Measurements from ENCODE around the gene MPRIP. TPM values are rescaled to one million over a fixed set of nuclear protein-coding genes. Genes with fewer than 3 reads are reported as not detected.

MPRIP gene
- total RNA-seq, 1 experiment from 2014 or later: 86.2 TPM

DNA sequence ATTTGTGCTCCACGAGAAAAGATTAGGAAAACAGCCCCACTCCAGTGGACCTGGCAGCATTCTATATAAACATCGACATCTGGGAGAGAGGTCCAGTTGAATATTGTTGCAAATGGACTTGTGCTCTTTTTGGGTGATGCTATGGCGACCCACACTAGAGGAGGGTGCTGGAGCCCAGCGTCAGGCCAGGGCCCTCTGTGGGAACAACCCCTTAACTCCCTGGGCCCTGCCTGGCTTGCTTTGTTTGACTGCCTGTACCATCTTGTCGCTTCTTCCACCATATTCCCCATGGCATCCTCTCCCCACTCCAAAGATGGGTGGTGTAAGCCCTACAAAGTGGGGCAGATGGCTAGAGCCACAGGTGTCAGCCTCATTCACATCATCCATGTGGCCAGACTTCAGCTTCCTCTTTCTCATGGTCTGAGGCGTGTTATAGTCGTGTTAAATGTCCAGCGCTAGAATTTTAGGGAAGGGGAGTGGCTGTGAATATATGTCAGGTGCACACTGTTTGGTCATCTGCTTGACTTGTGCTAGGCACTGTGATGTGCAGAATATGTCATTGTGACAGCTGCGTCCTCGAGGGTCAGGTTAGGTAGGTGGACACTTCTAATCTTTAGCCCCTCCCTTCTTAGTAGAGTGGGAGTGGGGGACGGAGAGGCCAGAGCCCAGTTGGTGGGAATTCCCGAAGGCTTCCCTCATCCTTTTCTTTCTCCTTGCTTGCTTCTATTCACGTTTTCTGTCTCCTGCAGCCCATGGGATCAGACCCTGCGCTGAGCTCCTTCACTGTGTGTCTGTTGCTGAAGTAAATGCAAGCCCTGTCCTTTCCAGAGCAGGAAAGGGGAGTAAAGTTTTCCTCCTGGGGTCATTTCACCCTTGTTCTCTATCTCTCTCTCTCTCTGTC, 49.8 kb downstream of the MPRIP start:
- no peak for DNase-seq (ENCODE audit: low read depth)
- in situ Hi-C loops (cut with HindIII; ENCODE audit: low pct_unique_long_range_greater_than_20kb, low sequenced_read_pairs): no loop called here

DNA sequence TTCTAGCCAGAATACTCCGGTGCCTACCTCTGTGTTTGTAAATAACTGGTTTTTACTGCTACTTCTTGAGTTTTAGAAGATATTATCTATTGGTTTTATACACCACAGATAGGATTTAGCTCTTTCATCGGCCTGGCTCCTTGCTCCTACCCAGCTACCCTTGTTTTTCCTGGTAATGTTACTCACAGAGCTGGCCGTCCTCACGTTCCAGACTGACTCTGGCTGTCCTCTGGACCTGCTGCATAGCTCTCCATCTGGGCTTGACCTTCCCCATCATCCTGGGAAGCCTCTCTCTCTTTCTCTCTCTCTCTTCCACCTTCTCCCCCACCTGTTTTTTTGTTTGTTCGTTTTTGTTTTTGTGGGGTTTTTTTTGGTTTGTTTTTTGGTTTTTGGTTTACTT, 51.5 kb downstream of the MPRIP start:
- DNase-seq (ENCODE audit: low read depth): no peak
- in situ Hi-C loops (cut with HindIII; ENCODE audit: low pct_unique_long_range_greater_than_20kb, low sequenced_read_pairs): no loop called here

DNA sequence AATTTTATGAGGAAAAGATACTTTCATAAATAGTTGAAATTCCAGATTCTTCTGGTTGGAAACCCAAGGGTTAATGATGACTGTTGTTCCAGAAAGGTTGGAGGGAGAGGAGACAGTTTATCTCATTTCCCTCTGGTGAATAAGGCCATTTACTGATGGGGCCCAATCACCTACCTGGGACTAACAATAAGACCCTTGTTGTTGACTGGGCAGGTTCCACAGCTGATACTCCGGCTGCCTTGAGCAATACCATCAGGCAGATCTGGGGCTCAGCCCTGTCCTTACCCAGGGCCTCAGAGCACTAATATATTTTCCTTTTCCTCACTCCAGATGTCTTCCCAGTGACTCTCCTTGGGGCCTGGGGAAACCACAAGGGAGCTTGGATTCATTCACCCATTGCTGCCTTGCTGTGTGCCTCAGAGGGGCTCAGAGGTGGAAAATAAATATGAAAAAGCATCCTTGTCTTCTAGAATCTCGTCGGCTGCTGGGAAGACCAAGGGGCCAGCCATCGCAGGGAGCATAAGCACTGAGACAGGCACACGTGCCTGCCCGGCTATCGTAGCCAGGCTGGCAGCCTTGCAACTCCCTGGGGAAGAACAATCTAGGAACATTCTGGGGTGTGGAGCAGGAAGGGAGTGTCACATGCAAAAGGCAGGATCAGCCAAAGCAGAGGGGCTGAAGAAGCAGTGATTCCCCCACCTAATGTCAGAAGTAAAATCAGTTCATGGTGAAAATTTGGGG, 54.4 kb downstream of the MPRIP start:
- DNase-seq (ENCODE audit: low read depth): no peak
- in situ Hi-C loops (cut with HindIII; ENCODE audit: low pct_unique_long_range_greater_than_20kb, low sequenced_read_pairs): no loop called here

DNA sequence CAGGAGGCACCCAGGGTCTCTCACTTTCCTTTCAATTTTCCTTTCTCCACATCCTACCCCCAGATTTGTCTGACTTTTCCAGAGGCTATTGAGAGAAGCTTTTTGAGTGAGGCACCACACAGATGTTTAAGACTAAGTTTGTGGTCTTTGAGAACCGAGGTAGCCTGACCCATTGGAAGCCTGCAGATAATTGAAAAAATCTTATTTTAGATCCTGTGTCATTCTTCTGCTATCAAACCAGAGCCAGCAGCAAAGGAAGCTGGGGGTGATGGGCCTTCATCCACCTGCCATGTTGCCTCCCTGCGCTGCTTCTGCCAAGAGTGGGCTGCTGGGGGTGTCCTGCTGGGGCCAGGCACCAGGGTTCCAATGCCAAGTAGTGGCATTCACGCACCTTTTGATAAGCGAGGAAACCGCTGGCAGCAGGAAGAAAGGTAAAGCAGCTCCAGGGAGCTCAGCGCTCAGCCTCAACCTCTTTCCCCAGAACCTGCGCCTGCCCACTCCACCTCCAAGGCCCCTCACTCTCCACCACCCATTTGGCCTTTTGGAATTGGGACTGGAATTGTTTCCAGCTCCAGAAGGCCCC, 55.6 kb downstream of the MPRIP start:
- DNase-seq (ENCODE audit: low read depth): no peak
- in situ Hi-C loops (cut with HindIII; ENCODE audit: low pct_unique_long_range_greater_than_20kb, low sequenced_read_pairs): no loop called here

DNA sequence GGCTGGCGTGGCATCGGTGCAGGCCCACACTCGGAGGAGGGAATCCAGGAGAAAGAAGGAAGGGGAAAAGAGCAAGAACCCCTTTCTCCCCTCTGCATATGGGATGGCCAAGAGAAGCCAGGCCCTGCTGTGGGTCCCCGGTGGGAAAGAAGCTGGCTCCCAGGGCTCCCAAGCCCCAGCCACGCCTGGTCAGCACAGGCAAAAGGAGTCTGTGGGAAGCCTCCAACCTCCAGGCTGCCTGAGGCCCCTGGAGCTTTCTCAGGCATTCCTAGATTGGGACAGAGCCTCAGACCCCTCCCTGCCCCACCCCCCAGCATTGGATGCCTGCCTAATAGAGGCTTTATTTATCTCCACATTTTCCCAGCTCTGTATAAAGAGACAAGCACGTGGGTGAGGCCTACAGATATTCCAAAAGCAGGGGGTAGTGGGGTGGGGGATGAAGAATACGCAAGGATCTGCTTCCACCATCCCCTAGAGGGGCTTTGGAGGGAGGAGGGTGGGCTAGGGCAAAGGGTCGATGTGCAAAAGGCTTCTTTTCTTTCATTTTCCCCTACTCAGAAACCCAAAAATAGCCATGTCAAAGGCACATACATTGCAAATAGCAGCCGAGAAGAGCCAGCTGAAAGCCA, 56.4 kb downstream of the MPRIP start:
- DNase-seq (ENCODE audit: low read depth): no peak
- in situ Hi-C loops (cut with HindIII; ENCODE audit: low pct_unique_long_range_greater_than_20kb, low sequenced_read_pairs): no loop called here

DNA sequence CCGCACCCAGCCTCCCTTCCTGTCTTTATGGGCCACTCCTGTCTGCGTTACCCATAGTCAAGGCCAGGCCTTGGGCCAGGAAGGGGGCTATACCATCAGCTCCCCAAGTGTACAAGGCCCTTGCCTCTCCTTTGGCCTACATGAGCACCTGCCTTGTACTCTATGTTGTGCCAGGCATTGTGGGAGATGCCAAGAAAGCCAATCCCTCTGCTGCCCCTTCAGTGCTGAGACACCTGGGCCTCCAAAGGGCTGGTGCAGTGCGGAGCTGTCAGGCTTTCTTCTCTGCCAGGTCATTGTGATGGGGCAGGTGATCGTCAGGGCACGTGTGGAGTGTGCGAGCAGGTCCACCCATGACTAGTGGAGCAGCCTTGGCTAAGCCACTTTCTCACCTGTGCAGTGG, 59.9 kb downstream of the MPRIP start:
- in situ Hi-C loops (cut with HindIII; ENCODE audit: low pct_unique_long_range_greater_than_20kb, low sequenced_read_pairs): no loop called here
- DNase-seq (ENCODE audit: low read depth): no peak

DNA sequence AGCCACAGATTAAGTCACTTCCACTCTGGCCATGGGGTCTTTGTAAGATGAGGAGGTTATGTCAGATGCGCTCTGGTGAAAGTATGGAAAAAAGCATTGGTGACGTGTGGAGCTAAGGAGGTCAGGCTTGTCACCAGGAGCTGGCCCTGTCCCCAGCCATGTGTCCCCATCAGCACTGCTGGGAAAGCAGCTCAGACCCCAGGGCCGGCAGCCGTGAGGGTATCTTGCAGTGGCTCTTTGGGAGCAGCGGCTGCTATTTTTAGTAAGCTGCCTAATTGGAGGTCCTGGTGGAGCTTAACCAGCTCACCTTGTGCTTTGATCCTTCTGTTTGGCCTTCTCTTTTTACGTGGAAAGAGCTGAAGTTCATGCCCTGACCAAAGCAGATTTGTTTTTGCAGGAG, 60.9 kb downstream of the MPRIP start:
- in situ Hi-C loops (cut with HindIII; ENCODE audit: low pct_unique_long_range_greater_than_20kb, low sequenced_read_pairs): no loop called here
- DNase-seq (ENCODE audit: low read depth): no peak

DNA sequence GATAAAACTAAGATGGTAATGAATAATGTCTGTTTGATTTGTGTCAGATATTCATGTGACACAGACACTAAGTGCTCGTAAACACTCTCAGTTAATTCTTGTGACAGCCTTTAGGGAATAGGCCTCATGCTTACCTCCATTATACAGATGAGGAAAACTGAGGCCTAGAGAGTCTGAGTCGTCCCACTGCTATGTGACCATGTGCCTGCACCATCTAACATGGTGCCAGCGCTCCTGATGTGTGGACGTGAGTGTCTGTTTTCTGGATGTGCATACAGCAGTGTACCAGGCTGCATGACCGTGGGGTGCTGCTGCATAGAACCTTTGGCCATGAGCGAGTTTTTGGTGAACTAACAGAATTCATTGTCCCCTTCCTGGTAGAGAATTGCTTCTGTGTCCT, 61.8 kb downstream of the MPRIP start:
- in situ Hi-C loops (cut with HindIII; ENCODE audit: low pct_unique_long_range_greater_than_20kb, low sequenced_read_pairs): no loop called here
- no peak for DNase-seq (ENCODE audit: low read depth)

DNA sequence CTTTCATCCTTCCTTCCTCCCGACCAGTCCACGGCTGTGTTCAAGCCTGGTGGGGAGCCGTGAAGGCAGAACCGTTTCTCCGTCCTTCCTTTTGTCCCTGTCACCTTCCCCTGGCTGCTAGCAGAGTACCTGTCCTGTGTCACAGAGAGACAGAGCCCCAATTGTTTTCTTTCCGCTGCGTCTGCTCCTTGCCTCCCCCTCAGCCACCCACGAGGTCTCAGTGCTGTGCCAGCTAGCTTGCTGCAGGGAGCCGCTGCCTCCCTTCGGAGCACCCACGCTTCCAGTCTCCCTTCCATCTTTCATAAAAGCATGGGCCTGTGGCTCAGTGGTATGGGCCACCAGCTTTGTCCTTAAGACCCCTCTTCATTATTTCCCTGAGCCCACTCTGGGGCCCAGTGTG, 62.2 kb downstream of the MPRIP start:
- in situ Hi-C loops (cut with HindIII; ENCODE audit: low pct_unique_long_range_greater_than_20kb, low sequenced_read_pairs): no loop called here
- no peak for DNase-seq (ENCODE audit: low read depth)

DNA sequence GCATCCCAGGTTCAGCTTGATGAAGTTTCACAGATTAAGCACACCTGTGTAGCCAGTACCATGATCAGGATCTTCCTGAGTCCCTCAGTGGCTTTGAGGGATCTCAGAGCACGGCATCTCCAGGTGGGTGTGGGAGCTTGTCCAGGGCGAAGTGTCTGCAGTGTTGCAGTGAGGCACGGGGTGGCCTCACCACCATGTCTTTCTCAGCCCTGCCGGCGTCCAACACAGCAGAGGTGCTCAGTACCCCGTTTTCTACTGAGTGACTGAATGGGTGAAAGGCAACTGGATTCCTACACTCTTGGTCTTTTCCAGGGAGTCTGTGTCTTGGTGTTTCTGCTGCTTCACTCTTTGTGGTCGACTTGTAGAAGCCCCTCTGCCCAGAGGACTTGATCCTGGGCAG, 63.7 kb downstream of the MPRIP start:
- in situ Hi-C loops (cut with HindIII; ENCODE audit: low pct_unique_long_range_greater_than_20kb, low sequenced_read_pairs): no loop called here
- no peak for DNase-seq (ENCODE audit: low read depth)

DNA sequence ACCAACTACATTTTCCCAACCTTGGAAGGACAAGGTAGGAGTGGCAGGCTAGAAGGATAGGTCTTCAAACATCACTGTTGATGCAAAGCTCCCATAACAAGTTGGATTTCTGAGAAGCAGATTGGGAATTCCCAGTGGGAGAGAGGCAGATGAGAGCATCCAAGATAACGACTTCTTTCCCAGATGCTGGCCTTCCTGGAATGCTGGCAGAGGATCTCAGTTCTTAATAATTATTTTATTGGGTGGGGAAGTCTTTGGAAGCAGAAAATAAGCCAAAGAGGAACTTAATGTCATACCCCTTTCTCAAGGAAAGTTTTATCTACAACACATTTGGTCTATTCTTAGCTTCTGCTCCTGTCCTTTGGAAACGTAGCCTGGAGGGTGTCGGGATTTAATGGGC, 64.5 kb downstream of the MPRIP start:
- no peak for DNase-seq (ENCODE audit: low read depth)
- in situ Hi-C loops (cut with HindIII; ENCODE audit: low pct_unique_long_range_greater_than_20kb, low sequenced_read_pairs): no loop called here

DNA sequence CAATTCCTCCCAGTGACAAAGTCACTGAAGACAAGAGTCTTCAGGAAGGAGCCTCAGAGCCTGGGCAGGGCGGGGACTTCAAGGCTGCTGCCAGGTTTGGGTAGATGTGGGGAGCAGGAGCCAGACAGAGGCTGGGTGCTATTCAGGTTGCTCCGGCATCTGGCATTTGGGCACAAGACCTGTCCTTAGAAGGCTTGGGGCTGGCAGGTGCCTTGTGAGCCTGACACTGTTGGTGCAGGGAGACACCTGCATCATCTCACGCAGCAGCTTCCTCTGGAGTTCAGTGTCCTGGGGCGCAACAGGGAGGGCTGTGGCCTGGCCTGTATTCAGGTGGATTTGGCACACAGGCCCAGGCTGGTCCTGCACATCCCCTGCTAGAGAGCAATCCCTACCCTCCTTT, 65.0 kb downstream of the MPRIP start:
- no peak for DNase-seq (ENCODE audit: low read depth)
- in situ Hi-C loops (cut with HindIII; ENCODE audit: low pct_unique_long_range_greater_than_20kb, low sequenced_read_pairs): no loop called here

DNA sequence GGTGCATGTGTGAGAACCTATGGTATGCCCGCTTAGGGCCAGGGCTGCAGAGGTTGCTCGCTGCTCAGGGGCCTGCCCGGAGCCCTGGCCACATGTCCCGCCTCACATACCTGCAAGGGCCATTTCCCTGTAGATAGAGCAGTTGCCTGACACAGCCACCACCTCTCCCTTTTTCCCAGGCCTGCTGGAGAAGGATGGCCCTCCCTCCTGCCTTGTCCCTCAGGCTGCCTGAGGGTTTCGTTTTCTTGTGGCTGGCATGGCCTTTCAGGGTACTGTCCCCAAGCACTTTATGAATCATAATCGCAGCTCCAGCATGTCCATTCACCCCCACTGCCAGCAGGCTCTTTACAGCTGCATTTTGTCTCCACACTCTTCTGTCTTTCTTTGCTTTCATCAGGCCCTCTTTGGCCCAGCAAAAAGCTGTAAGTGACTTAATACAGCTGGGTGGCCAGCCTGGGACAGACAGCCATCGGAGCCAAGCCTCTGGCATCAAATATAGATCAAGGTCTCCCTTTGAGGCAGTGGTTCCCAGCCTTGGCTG, 65.7 kb downstream of the MPRIP start:
- in situ Hi-C loops (cut with HindIII; ENCODE audit: low pct_unique_long_range_greater_than_20kb, low sequenced_read_pairs): no loop called here
- DNase-seq (ENCODE audit: low read depth): no peak

DNA sequence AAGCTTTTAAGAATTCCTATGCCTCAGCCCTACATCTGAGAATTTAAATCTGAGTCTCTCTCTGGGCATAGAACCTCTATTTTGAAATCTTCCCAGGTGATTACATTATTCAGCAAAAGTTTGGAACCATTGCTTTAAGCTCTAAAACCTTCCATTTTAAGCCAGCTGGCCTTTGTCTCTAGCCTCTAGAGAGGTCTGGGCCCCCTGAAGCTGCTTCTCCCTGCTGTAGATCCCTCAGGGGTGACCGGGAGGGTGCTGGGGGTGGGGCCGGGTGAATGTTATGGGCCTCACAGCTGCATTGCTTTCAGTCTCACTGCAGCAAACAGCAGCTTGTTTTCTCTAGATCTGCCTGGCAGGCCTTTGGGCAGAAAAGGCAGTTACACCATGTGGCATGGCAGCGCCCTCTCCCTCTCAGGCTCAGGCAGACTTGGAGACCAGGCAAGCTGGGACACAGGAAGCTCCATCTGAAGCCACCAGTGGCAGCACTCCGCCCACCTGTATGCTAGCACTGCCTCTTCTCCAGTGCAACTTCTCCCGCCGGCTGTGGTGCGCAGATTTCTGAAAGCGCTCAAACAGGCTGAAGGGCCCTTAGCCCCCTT, 66.3 kb downstream of the MPRIP start:
- DNase-seq (ENCODE audit: low read depth): peak; percentile 12
- in situ Hi-C loops (cut with HindIII; ENCODE audit: low pct_unique_long_range_greater_than_20kb, low sequenced_read_pairs): no loop called here

DNA sequence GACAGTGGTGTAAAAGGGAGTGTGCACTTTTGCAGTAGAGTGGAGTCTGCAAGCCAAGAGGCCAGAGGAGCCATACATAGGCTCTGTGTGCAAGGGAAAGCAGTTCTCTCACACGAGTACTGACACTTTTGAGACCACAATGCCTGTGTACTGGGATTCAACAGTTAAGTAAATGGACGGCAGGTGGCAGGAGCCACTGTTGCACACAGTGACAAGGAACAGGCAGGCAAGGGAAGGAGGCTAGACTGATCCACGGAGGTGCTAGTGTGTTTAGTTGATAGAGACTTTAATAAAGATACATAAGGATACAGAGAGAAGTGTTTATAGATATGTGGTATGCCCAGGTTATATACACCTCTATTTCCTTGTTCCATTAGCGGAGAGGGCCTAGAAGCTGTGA, 67.0 kb downstream of the MPRIP start:
- in situ Hi-C loops (cut with HindIII; ENCODE audit: low pct_unique_long_range_greater_than_20kb, low sequenced_read_pairs): no loop called here
- DNase-seq (ENCODE audit: low read depth): no peak

DNA sequence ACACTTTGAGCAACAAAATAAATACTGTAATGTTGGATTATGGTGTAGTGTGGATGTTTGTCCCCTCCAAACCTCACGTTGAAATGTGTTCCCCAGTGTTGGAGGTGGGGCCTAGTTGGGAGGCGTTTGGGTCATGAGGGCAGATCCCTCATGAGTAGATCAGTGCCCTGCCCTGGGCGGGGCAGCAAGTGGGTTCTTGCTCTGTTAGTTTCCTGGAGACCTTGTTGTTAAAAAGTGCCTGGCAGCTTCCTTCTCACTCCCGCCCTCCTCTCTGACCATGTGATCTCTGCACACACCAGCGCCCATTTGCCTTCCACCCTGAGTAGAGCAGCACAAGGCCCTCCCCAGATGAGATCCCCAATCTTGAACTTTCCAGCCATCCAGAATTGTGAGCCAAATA, 67.7 kb downstream of the MPRIP start:
- in situ Hi-C loops (cut with HindIII; ENCODE audit: low pct_unique_long_range_greater_than_20kb, low sequenced_read_pairs): no loop called here
- peak; percentile 32 for DNase-seq (ENCODE audit: low read depth)

DNA sequence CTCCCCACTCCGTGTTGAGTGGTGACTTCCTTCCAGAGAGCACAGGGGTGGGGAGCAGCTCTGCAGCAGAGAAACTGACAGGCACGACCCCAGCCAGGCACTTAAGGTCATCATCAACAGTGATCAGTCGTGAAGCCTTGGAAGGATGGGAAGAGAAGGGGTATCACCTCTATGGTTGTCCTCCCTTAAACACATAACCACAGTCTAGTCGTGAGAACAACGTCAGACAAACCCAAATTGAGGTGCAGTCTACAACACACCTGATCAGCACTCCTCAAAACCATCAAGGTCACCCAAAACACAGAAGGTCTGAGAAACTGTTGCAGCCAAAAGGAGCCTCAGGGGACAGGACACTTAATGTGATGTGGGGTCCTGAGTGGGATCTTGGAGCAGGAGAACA, 68.3 kb downstream of the MPRIP start:
- in situ Hi-C loops (cut with HindIII; ENCODE audit: low pct_unique_long_range_greater_than_20kb, low sequenced_read_pairs): no loop called here
- no peak for DNase-seq (ENCODE audit: low read depth)

All from Caki2 (cell line).